KOPT-K1 (cell line): Measurements from ENCODE around the gene FOXP1.

ENCODE experiments used
- H3K27ac ChIP-seq: fragments of 200-600 bp; sonication (generic); 2 replicates; pipeline ENCODE4 v1.5.1; 2016; ENCODE audit warnings: antibody characterized with exemption, mild to moderate bottlenecking, low read depth, low read length; ENCODE audit not compliant: poor library complexity, severe bottlenecking
- H3K36me3 ChIP-seq: fragments of 200-600 bp; sonication (generic); 2 replicates; pipeline ENCODE4 v1.5.1; 2017; ENCODE audit warnings: antibody characterized with exemption, mild to moderate bottlenecking, low read length, moderate library complexity; ENCODE audit not compliant: insufficient read depth
- H3K9me3 ChIP-seq: fragments of 200-600 bp; sonication (generic); 2 replicates; pipeline ENCODE4 v1.5.1; 2017; ENCODE audit warnings: antibody characterized with exemption, low read length, mild to moderate bottlenecking; ENCODE audit not compliant: insufficient read depth, poor library complexity, severe bottlenecking

FOXP1 gene

GRCh38 chr3:71583566-71584393 lies at the start of gene FOXP1:
Gene FOXP1, minus strand, starts transcription at chr3:71583728. Its CDS starts 385,347 bp downstream, at chr3:71198381.
- Histone ChIP-seq H3K27ac (peak within 1 kb of the TSS; percentile 77), H3K9me3 (no peaks in the 10 kb centered on the region), H3K36me3 (no peaks in the 10 kb centered on the region)

GRCh38 chr3:71629711-71630110 lies 46.2 kb upstream of the FOXP1 start:
- H3K9me3 ChIP-seq = no peaks in the 10 kb centered on the region
- H3K27ac ChIP-seq = no peak overlapping the region
- no peaks in the 10 kb centered on the region for H3K36me3 ChIP-seq

- Histone ChIP-seq H3K36me3 (no peaks in the 10 kb centered on the region), H3K9me3 (no peaks in the 10 kb centered on the region), H3K27ac (no peak overlapping the region)
Measured at GRCh38 chr3:71629289-71629688, 45.8 kb upstream of the FOXP1 start.

GRCh38 chr3:71628522-71628921 lies 45.0 kb upstream of the FOXP1 start:
- no peaks in the 10 kb centered on the region for H3K36me3 ChIP-seq
- H3K27ac ChIP-seq = no peak overlapping the region
- H3K9me3 ChIP-seq = no peaks in the 10 kb centered on the region

GRCh38 chr3:71625676-71626075 lies 42.1 kb upstream of the FOXP1 start:
- Histone ChIP-seq H3K27ac (no peak overlapping the region), H3K9me3 (no peaks in the 10 kb centered on the region), H3K36me3 (no peaks in the 10 kb centered on the region)

GRCh38 chr3:71621825-71622537 lies 38.5 kb upstream of the FOXP1 start:
- H3K27ac ChIP-seq = no peak overlapping the region
- no peaks in the 10 kb centered on the region for H3K36me3 ChIP-seq
- H3K9me3 ChIP-seq = no peaks in the 10 kb centered on the region

GRCh38 chr3:71618538-71618937 lies 35.0 kb upstream of the FOXP1 start:
- H3K27ac ChIP-seq = no peak overlapping the region
- no peaks in the 10 kb centered on the region for H3K9me3 ChIP-seq
- no peaks in the 10 kb centered on the region for H3K36me3 ChIP-seq

GRCh38 chr3:71616571-71617021 lies 33.1 kb upstream of the FOXP1 start:
- H3K9me3 ChIP-seq = no peaks in the 10 kb centered on the region
- H3K27ac ChIP-seq = peak overlapping the region; percentile 50
- no peaks in the 10 kb centered on the region for H3K36me3 ChIP-seq

- Histone ChIP-seq H3K27ac (no peak overlapping the region), H3K36me3 (no peaks in the 10 kb centered on the region)
Measured at GRCh38 chr3:71614869-71615268, 31.3 kb upstream of the FOXP1 start.

GRCh38 chr3:71614426-71614825 lies 30.9 kb upstream of the FOXP1 start:
- H3K27ac ChIP-seq = no peak overlapping the region
- no peaks in the 10 kb centered on the region for H3K36me3 ChIP-seq
- H3K9me3 ChIP-seq = no peaks in the 10 kb centered on the region

More at GRCh38 chr3:71614869-71615268, 31.3 kb upstream of the FOXP1 start:
- no peaks in the 10 kb centered on the region for H3K9me3 ChIP-seq

GRCh38 chr3:71611099-71611498 lies 27.6 kb upstream of the FOXP1 start:
- Histone ChIP-seq H3K27ac (no peak overlapping the region), H3K9me3 (peaks cover 9% of the 10 kb centered on the region), H3K36me3 (no peaks in the 10 kb centered on the region)

GRCh38 chr3:71607364-71607763 lies 23.8 kb upstream of the FOXP1 start:
- H3K36me3 ChIP-seq = no peaks in the 10 kb centered on the region

GRCh38 chr3:71606582-71606981 lies 23.1 kb upstream of the FOXP1 start:
- Histone ChIP-seq H3K36me3 (no peaks in the 10 kb centered on the region), H3K27ac (no peak overlapping the region), H3K9me3 (peaks cover 10% of the 10 kb centered on the region)

More at GRCh38 chr3:71607364-71607763, 23.8 kb upstream of the FOXP1 start:
- Histone ChIP-seq H3K9me3 (peaks cover 10% of the 10 kb centered on the region), H3K27ac (no peak overlapping the region)

GRCh38 chr3:71602256-71602655 lies 18.7 kb upstream of the FOXP1 start:
- Histone ChIP-seq H3K36me3 (no peaks in the 10 kb centered on the region), H3K9me3 (peaks cover 10% of the 10 kb centered on the region), H3K27ac (no peak overlapping the region)

GRCh38 chr3:71601811-71602210 lies 18.3 kb upstream of the FOXP1 start:
- peaks cover 9% of the 10 kb centered on the region for H3K9me3 ChIP-seq

More at GRCh38 chr3:71601811-71602210, 18.3 kb upstream of the FOXP1 start:
- H3K27ac ChIP-seq = no peak overlapping the region
- H3K36me3 ChIP-seq = no peaks in the 10 kb centered on the region
